Choroid plexus epithelial cell (primary cell): ENCODE measurements around the gene ACOT13.

ENCODE experiments used
- DNase-seq: peaks from one replicate; pipeline ENCODE4 v3.0.0-alpha.2; 2010; ENCODE audit warnings: low read depth
- H3K4me3 ChIP-seq: 2 replicates; pipeline ENCODE4 v1.5.1; 2011; ENCODE audit warnings: low read depth, mild to moderate bottlenecking, control low read depth, low read length, moderate library complexity
- TF ChIP-seq, protein P1 (sequence below): conservative IDR thresholded peaks from 2 replicates; pipeline ENCODE4 v1.5.1; 2011; ENCODE audit warnings: low read depth, mild to moderate bottlenecking, control low read depth, inconsistent platforms, low read length, moderate library complexity

ACOT13 gene

DNA sequence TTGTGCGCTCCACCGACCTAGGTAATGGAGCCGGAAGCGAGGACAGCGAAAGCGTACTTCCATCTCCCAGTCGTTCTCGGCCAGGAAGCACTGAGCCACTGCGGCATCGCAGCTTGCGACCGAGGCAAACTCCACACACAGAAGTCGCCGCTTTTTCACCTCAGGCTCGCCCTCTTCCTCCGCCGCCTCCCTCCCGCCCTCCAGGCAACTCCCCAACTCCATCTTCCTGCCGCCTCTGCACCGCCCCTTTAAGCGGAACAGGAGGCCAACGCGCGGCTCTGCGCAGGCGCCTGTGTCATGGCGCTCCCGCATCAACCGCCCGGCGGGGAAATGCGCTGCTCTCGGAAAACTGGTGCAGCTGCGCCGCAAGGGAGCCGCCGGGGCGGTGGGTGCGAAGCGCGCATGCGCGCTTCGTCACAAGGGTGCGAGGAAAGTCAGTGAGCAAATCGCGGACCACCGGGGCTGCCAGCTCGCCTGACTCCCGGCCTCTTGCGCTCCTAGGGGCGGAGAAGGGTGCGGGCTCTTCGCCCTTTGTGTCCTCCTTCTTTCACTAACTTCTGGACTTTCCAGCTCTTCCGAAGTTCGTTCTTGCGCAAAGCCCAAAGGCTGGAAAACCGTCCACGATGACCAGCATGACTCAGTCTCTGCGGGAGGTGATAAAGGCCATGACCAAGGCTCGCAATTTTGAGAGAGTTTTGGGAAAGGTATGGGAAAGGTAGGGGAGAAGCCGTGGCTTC, at the start of gene ACOT13, which contains the start of gene TDP2:
TSS of gene ACOT13 (plus strand) at position 437 of the 737 bp plus-strand sequence. CDS start at position 624, 187 bp downstream.
TSS of gene TDP2 (minus strand) at position 259 of the 737 bp plus-strand sequence. CDS start at position 222, 37 bp downstream.
- TF ChIP-seq, protein P1, sequence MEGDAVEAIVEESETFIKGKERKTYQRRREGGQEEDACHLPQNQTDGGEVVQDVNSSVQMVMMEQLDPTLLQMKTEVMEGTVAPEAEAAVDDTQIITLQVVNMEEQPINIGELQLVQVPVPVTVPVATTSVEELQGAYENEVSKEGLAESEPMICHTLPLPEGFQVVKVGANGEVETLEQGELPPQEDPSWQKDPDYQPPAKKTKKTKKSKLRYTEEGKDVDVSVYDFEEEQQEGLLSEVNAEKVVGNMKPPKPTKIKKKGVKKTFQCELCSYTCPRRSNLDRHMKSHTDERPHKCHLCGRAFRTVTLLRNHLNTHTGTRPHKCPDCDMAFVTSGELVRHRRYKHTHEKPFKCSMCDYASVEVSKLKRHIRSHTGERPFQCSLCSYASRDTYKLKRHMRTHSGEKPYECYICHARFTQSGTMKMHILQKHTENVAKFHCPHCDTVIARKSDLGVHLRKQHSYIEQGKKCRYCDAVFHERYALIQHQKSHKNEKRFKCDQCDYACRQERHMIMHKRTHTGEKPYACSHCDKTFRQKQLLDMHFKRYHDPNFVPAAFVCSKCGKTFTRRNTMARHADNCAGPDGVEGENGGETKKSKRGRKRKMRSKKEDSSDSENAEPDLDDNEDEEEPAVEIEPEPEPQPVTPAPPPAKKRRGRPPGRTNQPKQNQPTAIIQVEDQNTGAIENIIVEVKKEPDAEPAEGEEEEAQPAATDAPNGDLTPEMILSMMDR = peak; percentile 58
- peak within 1 kb of the TSS; percentile 100 for H3K4me3 ChIP-seq
- DNase-seq = peak; percentile 98

DNA sequence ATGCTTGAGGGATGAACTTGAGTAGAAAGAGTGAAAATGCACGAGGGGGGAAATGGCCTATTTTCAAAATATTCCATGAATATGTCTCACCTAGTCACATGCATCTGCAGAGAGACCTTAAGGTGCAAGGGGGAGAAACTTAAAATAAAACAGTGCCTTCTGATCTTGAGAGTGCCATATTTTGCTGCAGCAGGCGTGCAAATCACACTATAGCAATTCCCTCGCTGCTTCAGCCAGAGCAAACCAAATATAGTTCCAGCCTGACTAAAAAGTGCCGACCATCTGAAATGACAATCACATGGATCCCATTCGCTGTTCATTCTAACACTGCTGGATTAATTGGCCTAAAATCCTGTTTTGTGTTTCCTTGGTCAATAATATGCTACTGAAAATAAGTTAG, 47.2 kb upstream of the ACOT13 start:
- TF ChIP-seq, protein P1 = no peak
- no peak for DNase-seq
- H3K4me3 ChIP-seq = no peak overlapping the region

DNA sequence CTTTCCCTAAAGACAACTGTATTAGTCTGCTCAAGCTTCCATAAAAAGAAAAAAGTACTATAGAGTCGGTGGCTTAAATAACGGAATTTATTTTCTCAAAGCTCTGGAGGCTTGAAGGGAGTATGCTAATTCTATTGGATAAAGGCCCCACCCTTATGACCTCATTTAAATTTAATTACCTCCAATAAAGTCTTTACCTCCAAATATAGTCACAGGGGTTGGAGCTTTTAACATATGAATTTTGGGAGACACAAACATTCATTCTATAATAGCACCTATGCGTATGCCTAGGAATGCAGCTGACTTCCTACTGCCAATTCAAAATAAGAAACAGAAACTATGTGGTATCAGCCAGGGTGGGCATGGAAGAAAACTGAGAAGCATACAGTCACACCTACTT, 46.2 kb upstream of the ACOT13 start:
- DNase-seq = no peak
- no peak overlapping the region for H3K4me3 ChIP-seq
- TF ChIP-seq, protein P1 = no peak

DNA sequence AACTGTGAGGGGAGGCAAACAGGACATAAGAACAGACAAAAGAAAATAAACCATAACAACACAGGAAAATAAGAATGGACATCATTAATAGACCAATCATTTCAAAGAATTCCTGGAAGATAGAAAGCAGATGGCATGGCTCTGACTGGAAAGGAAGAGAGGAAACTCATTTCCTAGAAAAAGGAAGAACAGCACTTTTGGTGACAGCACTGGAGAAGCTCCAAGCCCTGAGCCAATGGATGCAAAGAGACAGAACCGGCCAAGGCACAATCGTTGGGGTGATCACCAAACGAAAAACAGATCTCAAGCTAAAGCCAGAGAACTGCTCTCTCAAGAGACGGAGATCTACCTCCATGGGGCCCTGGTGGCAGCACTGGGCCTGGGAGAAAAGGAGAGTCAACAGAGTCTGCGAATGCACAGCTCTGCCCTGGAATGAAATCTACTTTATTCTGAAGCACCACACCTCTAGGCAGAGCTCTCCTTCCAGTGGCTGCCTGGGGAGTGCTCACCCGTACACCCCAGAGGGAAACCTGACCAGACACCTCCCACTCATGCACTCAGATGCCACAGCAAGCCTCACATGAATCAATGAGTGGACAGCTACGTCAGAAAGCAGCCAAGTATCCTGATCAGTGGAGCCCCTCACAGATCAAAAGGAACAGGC, 45.1 kb upstream of the ACOT13 start:
- no peak for DNase-seq

DNA sequence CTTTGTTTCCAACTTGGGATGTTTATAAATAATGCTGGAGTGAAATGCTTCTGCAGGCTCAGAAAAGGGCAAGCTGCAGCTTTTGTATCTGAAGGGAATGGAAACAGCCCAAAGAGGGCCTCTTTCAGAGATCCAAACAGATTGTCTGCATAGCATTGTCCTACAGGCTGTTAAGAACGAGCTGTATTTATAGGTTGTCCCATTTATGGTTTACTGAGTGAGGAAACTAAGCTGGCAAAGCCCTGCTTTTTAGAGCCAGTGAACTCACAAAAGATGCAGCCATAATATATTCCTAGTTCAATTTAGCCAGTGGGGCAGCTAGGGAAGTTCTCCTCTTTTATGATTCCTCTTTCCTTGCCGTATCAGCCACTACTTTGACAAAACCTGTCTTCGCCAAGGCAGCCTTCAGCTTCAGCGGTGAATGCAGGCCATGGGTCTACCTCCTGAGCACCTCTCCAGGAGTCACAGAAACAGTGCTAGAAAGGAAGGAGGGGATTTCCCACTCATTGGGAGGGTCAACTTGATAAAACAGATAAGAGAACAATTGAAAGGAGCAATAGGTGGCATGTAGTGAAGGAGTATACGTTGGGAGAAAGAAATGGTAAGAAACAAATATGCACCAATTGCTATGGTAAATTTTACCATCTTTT, 35.9 kb upstream of the ACOT13 start:
- no peak for DNase-seq
- TF ChIP-seq, protein P1 = no peak
- no peak overlapping the region for H3K4me3 ChIP-seq

More for the DNA sequence above, 45.1 kb upstream of the ACOT13 start:
- H3K4me3 ChIP-seq = no peak overlapping the region
- TF ChIP-seq, protein P1 = no peak

DNA sequence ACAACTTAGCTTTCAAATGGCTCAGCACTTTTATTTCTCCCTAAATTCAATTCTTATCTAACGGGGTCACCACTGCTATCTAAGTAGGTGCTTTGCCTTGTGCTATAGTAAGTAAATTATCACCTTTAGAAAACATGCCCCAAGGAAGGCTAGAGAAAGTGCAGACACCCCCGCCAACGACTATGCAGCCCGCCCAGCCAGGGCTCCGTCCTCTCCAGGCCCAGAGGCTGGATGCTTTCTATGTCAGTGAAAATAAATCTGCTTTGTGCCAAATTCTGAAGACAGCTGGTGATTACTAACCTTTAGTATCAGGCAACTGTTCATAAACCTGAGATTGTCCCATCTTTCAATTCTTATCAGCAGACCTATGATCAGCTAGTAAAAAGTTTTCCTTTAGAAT, 35.2 kb upstream of the ACOT13 start:
- DNase-seq = no peak
- TF ChIP-seq, protein P1 = no peak
- no peak overlapping the region for H3K4me3 ChIP-seq
